K562 (cell line): ENCODE data around the gene C1QBP. TPM values are rescaled to one million over a fixed set of nuclear protein-coding genes. Genes with fewer than 3 reads are reported as not detected.

Source experiments
- HNRNPH1 ChIP-seq: fragments of 200-400 bp; formaldehyde crosslinking; optimal IDR thresholded peaks from 2 replicates; pipeline ENCODE3; 2017; ENCODE audit warnings: low read depth, mild to moderate bottlenecking, low read length, moderate library complexity
- KLF16 ChIP-seq: IDR thresholded peaks from 2 replicates; pipeline ENCODE4 v1.6.1; 2016; ENCODE audit warnings: antibody characterized with exemption
- MYC ChIP-seq, 2 experiments: fragments of 250-450 bp in 1 of 2; sonication (Bioruptor Pico) in 1 of 2; IDR thresholded peaks; 2 replicates each; pipeline versions ENCODE4 v1.5.1 to v1.6.1; 2012 to 2021; ENCODE audit warnings: low read depth in 2 of 2, borderline replicate concordance in 1 of 2, improper control_type of control experiment in 1 of 2, low read length in 1 of 2, mild to moderate bottlenecking in 1 of 2, moderate library complexity in 1 of 2
- NFE2 ChIP-seq: IDR thresholded peaks from 2 replicates; pipeline ENCODE4 v1.6.1; 2014; ENCODE audit warnings: antibody characterized with exemption, low read depth
- SIRT6 ChIP-seq: IDR thresholded peaks from one replicate; pipeline ENCODE4 v1.6.1; 2012; ENCODE audit warnings: low read depth, mild to moderate bottlenecking, control low read depth, inconsistent platforms, low read length, moderate library complexity
- SP2 ChIP-seq: IDR thresholded peaks from 2 replicates; pipeline ENCODE4 v1.6.1; 2011; ENCODE audit warnings: mild to moderate bottlenecking, low read depth, low read length, moderate library complexity; ENCODE audit not compliant: poor library complexity, severe bottlenecking; ENCODE audit errors: extremely low read depth
- ZNF707 ChIP-seq: fragments of 250-450 bp; sonication (Bioruptor Pico); conservative IDR thresholded peaks from 2 replicates; pipeline ENCODE4 v1.8.0; 2022; ENCODE audit warnings: inconsistent platforms, mild to moderate bottlenecking, moderate library complexity
- ZNF717 ChIP-seq: fragments of 250-450 bp; sonication (Bioruptor Pico); IDR thresholded peaks from 2 replicates; pipeline ENCODE4 v1.5.0; 2021
- ZNF830 ChIP-seq: fragments of 250-450 bp; sonication (Bioruptor Pico); IDR thresholded peaks from 2 replicates; pipeline ENCODE4 v1.5.0; 2021; ENCODE audit warnings: mild to moderate bottlenecking
- polyA plus RNA-seq, 8 experiments: library from polyadenylated mRNA; depleted of rRNA in 4 of 8; stranded (reverse) in 5 of 8; unstranded in 3 of 8; fragments of >200 nt; fragmentation: Nextera tagmentation in 2 of 8; fragmentation: Illumina TruSeq in 1 of 8; extraction: Ambion mirVana in 2 of 8; extraction: Trizol in 1 of 8; gene quantifications; 2 replicates each; pipeline versions ENCODE4 v1.2.1 to v1.2.3, GENCODE V29; 2011 to 2014; ENCODE audit warnings: inconsistent platforms in 1 of 8, missing spikeins in 1 of 8
- total RNA-seq, 7 experiments: library from RNA; depleted of rRNA in 6 of 7; stranded (reverse); fragments of >200 nt in 6 of 7; fragmentation: Illumina TruSeq in 2 of 7; extraction: Trizol in 2 of 7; gene quantifications; 2 replicates each; pipeline versions ENCODE4 v1.2.1 to v1.2.3, GENCODE V29; 2011 to 2021; ENCODE audit warnings: low replicate concordance in 1 of 7
- TF ChIP-seq, protein P1 (sequence below), 2 experiments: fragments of 450-650 bp in 1 of 2; sonication (generic) in 1 of 2; formaldehyde crosslinking in 1 of 2; IDR thresholded peaks; 2 replicates each; pipeline versions ENCODE4 v1.7.1 to v1.9.0; 2016 to 2022; ENCODE audit warnings: inconsistent platforms in 1 of 2, mild to moderate bottlenecking in 1 of 2, missing genetic modification reagents in 1 of 2
- TF ChIP-seq, protein P2 (sequence below), 2 experiments: fragments of 200-800 bp in 1 of 2; sonication (Bioruptor generic) in 1 of 2; sonication (generic) in 1 of 2; formaldehyde crosslinking in 1 of 2; IDR thresholded peaks in 1 of 2; conservative IDR thresholded peaks in 1 of 2; 2 replicates each; pipeline versions ENCODE4 v1.5.0 to v1.6.1; 2016 to 2020; ENCODE audit warnings: missing compliant biosample characterization in 1 of 2, missing genetic modification characterization in 1 of 2, missing genetic modification reagents in 1 of 2
- TF ChIP-seq, protein P3 (sequence below): fragments of 450-650 bp; IDR thresholded peaks from 2 replicates; pipeline ENCODE4 v1.6.1; 2016; ENCODE audit warnings: missing biosample characterization, missing genetic modification characterization
- TF ChIP-seq, protein P4 (sequence below): sonication (generic); formaldehyde crosslinking; IDR thresholded peaks from 2 replicates; pipeline ENCODE4 v1.4.0; 2020; ENCODE audit warnings: mild to moderate bottlenecking, missing genetic modification reagents

Gene C1QBP
- total and polyA plus RNA-seq, 9 of the 15 experiments (the other 6 are each of a cell fraction or from before 2014, with no cell fraction given): 90.7 to 665 (median 414) TPM

DNA sequence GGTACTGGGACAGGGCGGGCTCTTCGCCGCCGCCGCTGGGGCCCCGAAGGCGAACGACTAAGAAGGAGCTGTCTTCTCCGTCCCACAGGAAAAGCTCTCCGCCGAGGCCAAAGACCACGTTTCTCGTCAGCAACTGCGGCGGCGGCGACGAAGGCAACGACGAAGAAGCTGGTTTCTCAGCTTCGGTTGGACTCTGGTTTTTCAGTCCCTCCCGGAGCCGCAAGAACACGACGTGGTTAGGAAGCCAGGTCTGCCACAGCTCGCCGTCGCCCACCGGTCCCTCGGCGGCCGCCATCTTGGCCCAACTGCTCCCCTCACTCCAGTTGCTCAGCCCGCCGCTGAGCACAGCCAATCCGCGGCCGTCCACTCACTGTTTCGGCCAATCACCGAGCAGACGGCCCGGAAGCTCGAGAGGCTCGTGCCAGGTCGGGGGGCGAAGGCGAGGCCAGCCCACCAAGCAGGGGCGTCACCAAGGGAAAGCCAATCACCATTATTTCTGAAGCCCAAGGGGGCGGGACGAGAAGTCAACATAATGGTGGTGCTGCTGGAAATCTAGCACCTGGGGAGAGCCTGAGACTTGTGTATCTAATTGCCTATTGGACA is 19.5 kb downstream of the C1QBP start, which contains the start of gene NUP88 (continued):
- TF ChIP-seq, protein P1, sequence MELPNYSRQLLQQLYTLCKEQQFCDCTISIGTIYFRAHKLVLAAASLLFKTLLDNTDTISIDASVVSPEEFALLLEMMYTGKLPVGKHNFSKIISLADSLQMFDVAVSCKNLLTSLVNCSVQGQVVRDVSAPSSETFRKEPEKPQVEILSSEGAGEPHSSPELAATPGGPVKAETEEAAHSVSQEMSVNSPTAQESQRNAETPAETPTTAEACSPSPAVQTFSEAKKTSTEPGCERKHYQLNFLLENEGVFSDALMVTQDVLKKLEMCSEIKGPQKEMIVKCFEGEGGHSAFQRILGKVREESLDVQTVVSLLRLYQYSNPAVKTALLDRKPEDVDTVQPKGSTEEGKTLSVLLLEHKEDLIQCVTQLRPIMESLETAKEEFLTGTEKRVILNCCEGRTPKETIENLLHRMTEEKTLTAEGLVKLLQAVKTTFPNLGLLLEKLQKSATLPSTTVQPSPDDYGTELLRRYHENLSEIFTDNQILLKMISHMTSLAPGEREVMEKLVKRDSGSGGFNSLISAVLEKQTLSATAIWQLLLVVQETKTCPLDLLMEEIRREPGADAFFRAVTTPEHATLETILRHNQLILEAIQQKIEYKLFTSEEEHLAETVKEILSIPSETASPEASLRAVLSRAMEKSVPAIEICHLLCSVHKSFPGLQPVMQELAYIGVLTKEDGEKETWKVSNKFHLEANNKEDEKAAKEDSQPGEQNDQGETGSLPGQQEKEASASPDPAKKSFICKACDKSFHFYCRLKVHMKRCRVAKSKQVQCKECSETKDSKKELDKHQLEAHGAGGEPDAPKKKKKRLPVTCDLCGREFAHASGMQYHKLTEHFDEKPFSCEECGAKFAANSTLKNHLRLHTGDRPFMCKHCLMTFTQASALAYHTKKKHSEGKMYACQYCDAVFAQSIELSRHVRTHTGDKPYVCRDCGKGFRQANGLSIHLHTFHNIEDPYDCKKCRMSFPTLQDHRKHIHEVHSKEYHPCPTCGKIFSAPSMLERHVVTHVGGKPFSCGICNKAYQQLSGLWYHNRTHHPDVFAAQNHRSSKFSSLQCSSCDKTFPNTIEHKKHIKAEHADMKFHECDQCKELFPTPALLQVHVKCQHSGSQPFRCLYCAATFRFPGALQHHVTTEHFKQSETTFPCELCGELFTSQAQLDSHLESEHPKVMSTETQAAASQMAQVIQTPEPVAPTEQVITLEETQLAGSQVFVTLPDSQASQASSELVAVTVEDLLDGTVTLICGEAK (IDR thresholded peaks at IDR 0.05): peak; percentile 64
- TF ChIP-seq, protein P1 (CRISPR knock-in tag; IDR thresholded peaks at IDR 0.05): no peak
- TF ChIP-seq, protein P2, sequence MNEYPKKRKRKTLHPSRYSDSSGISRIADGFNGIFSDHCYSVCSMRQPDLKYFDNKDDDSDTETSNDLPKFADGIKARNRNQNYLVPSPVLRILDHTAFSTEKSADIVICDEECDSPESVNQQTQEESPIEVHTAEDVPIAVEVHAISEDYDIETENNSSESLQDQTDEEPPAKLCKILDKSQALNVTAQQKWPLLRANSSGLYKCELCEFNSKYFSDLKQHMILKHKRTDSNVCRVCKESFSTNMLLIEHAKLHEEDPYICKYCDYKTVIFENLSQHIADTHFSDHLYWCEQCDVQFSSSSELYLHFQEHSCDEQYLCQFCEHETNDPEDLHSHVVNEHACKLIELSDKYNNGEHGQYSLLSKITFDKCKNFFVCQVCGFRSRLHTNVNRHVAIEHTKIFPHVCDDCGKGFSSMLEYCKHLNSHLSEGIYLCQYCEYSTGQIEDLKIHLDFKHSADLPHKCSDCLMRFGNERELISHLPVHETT (CRISPR knock-in tag; conservative IDR thresholded peaks at IDR 0.05 in 1 of 2, IDR thresholded peaks at IDR 0.05 in 1 of 2): no peak
- TF ChIP-seq, protein P3, sequence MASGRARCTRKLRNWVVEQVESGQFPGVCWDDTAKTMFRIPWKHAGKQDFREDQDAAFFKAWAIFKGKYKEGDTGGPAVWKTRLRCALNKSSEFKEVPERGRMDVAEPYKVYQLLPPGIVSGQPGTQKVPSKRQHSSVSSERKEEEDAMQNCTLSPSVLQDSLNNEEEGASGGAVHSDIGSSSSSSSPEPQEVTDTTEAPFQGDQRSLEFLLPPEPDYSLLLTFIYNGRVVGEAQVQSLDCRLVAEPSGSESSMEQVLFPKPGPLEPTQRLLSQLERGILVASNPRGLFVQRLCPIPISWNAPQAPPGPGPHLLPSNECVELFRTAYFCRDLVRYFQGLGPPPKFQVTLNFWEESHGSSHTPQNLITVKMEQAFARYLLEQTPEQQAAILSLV (tag): no peak
- TF ChIP-seq ZNF830 (CRISPR knock-in tag) (no peak), SIRT6 (no peak), SP2 (peak; percentile 27), MYC (IDR thresholded peaks at IDR 0.05; ENCODE audit: low read depth, low read length) (no peak; the same call in 1 of the 2 replicates), MYC (CRISPR knock-in tag; IDR thresholded peaks at IDR 0.05; ENCODE audit: borderline replicate concordance, low read depth) (no peak), HNRNPH1 (no peak), KLF16 (no peak), NFE2 (no peak), ZNF707 (CRISPR knock-in tag) (no peak), ZNF717 (CRISPR knock-in tag) (no peak)
- TF ChIP-seq, protein P4, sequence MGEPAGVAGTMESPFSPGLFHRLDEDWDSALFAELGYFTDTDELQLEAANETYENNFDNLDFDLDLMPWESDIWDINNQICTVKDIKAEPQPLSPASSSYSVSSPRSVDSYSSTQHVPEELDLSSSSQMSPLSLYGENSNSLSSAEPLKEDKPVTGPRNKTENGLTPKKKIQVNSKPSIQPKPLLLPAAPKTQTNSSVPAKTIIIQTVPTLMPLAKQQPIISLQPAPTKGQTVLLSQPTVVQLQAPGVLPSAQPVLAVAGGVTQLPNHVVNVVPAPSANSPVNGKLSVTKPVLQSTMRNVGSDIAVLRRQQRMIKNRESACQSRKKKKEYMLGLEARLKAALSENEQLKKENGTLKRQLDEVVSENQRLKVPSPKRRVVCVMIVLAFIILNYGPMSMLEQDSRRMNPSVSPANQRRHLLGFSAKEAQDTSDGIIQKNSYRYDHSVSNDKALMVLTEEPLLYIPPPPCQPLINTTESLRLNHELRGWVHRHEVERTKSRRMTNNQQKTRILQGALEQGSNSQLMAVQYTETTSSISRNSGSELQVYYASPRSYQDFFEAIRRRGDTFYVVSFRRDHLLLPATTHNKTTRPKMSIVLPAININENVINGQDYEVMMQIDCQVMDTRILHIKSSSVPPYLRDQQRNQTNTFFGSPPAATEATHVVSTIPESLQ (CRISPR knock-in tag): no peak
